Muscle layer of colon (tissue), 2 donors: ENCODE measurements around the gene CD2BP2.
"Not testable (repeated sequence)": the region's sequence is repeated elsewhere in the genome, so short reads cannot be mapped to it uniquely, and the experiment has no call there.

Experiments used
- H3K27ac ChIP-seq: one replicate; pipeline ENCODE4 v1.7.0; 2013; ENCODE audit warnings: low read depth, mild to moderate bottlenecking, low read length, moderate library complexity
- H3K27me3 ChIP-seq, 2 donors: one replicate each; pipeline ENCODE4 v1.7.0; 2013; ENCODE audit warnings: low read length in 2 of 2, mild to moderate bottlenecking in 2 of 2; ENCODE audit not compliant: insufficient read depth in 2 of 2, control insufficient read depth in 1 of 2
- H3K36me3 ChIP-seq: one replicate; pipeline ENCODE4 v1.7.0; 2013; ENCODE audit warnings: mild to moderate bottlenecking, low read length; ENCODE audit not compliant: insufficient read depth
- H3K4me1 ChIP-seq: one replicate; pipeline ENCODE4 v1.7.0; 2013; ENCODE audit warnings: mild to moderate bottlenecking, low read length; ENCODE audit not compliant: insufficient read depth
- H3K4me3 ChIP-seq, 2 donors: one replicate each; pipeline ENCODE4 v1.7.0; 2013; ENCODE audit warnings: low read length in 2 of 2, low read depth in 1 of 2, mild to moderate bottlenecking in 1 of 2, moderate library complexity in 1 of 2
- H3K9ac ChIP-seq: one replicate; pipeline ENCODE4 v1.7.0; 2013; ENCODE audit warnings: low read length
- H3K9me3 ChIP-seq: one replicate; pipeline ENCODE4 v1.7.0; 2013; ENCODE audit warnings: mild to moderate bottlenecking, low read length
- donor health status: abdominal sarcoma.
- donor health status: Adenocarcinoma of cecum.

The CD2BP2 gene

DNA sequence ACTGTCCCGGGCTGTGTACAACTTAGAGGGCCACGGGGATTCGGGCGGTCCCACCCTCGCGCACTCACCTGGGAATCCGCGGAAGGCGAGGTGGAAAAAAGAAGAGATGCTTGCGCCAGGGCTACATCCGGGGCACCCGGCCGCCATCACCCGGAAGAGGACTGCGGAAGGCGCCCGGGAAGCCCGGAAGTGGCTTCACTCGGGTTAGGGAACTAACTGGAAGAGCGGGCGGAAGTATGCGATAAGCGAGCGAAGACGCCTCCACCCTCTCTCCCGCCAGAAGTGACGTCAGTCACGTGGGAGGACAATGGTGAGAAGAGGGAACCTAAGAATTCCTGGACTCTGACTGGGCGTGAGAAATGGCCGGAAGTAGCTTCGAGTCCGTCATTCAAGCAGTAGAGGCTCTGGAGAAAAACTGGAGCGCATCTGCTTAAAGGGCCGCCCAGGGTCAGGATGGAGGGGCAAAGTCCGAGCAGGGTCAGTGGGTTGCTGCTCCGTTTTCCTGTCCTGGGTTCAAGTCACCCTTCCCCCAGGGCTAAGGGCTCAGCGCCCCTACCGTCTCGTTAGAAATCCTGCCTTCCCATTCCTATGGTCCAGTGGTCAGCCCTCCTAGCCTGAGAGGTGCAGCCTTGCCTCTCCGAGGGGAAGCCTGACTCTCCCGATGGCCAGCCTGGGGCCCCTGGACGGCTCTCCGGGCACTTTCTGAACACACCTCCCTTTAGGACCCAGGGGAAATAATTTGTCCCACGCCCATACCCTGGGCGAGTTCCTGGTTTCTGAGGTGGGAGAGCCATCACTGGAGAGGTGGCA lies at the start of gene CD2BP2:
CD2BP2 (minus strand) TSS at position 165 of the 810 bp plus-strand sequence. CDS start 627 bp downstream, outside the sequence.
- peak within 1 kb of the TSS; percentile 95 for H3K27ac ChIP-seq
- H3K4me3 ChIP-seq = peak within 1 kb of the TSS; percentile 83 to 97
- H3K27me3 ChIP-seq = no peaks in the 10 kb centered on the region
- H3K9me3 ChIP-seq = no peaks in the 10 kb centered on the region
- H3K36me3 ChIP-seq = peaks cover 64% of the 10 kb centered on the region
- H3K9ac ChIP-seq = peak within 1 kb of the TSS; percentile 99
- H3K4me1 ChIP-seq = peaks cover 48% of the 10 kb centered on the region

DNA sequence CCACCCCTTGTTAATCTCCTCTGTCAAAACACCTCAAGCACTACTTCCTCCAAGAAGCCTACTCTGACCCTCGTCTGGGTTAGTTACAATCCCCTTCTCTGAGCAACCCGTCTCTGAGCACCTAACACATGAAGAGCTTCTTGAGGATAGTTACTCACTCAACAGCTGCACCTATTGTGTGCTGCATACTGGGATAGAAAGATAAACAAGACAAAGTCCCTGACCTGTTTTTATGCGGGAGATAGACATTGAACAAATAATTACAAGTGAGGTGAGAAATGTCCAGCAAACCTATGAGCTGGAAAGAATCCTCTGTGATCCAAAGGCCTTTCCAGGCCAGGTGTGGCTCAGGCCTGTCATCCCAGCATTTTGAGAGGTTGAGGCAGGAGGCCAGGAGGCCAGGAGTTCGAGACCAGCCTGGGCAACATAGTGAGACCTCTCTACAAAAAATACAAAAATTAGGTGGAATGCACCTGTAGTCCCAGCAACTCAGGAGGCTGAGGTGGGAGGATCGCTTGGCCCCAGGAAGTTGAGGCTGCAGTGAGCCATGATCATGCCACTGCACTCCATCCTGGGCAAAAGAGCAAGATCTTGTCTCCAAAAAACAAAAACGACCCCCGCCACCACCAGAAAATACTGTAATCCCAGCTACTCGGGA lies 46.8 kb upstream of the CD2BP2 start:
- H3K9ac ChIP-seq = no peak overlapping the region
- H3K27ac ChIP-seq = no peak overlapping the region
- peaks cover 28% of the 10 kb centered on the region for H3K4me1 ChIP-seq
- no peak overlapping the region for H3K4me3 ChIP-seq
- no peaks in the 10 kb centered on the region for H3K9me3 ChIP-seq
- H3K36me3 ChIP-seq = peaks cover 20% of the 10 kb centered on the region
- H3K27me3 ChIP-seq = no peaks in the 10 kb centered on the region

DNA sequence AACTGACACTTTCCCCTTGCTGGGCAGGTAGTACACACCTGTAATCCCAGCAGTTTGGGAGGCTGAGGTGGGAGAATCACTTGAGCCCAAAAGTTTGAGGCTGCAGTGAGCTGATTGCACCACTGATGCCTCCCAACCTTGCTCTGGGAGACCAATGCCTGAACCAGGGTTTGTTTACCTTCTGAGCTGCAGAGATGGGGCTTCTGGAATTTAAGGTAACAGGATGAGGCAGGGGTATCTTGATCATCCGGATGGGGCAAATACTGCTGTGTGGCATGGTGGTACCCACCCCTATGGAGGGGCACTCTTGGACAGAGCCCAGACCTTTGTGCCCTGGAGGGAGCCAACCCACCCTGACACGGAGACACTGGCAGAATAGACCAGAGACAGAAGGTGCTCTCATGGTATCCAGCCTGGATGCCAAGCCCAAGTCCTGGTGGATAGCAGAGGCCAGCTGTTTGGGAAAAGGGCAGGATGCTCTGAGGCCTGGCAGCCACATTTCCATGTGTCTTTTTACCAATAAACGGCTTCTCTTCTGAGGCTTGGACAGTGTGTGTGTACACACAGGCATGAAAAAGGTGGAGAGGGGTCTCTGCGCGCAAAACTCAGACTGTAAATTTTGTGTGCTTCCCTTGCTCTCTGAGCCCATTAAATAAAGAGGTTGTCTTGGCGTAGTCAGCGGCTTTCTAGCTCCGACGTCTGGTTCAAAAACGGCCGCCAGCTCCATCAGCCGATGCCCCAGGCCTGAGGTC lies 44.5 kb upstream of the CD2BP2 start:
- no peaks in the 10 kb centered on the region for H3K27me3 ChIP-seq
- H3K9ac ChIP-seq = peak overlapping the region; percentile 77
- H3K36me3 ChIP-seq = peaks cover 20% of the 10 kb centered on the region
- peak overlapping the region; percentile 96 for H3K27ac ChIP-seq
- peaks cover 34% of the 10 kb centered on the region for H3K4me1 ChIP-seq
- peak overlapping the region; percentile 59 to 70 for H3K4me3 ChIP-seq
- no peaks in the 10 kb centered on the region for H3K9me3 ChIP-seq

DNA sequence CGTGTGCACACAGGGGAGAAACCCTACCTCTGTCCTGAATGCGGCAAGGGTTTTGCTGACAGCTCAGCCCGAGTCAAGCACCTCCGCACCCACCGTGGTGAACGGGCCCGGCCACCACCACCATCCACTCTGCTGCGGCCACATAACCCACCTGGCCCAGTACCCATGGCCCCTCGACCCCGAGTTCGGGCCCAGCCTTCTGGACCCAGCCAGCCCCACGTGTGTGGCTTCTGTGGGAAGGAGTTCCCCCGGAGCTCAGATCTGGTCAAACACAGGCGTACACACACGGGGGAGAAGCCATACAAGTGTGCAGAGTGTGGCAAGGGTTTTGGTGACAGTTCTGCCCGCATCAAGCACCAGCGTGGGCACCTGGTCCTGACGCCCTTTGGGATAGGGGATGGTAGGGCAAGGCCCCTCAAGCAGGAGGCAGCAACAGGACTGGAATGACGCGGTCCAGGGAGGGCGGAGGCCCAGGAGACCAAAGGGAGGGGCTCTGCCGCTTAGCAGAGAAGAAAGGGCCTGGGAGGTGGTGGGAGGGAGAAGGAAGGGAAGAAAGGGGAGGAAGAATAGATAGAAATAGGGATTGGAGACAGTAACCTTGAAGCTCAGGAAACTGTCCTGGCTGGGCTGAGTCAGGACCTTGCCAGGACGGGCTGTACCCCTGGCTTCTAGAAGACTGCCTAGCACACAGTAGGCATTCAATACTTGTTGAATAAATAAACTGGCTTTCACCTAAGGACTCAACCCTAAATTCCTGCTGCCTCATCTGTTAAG lies 43.7 kb upstream of the CD2BP2 start:
- Histone ChIP-seq H3K4me1 (peaks cover 41% of the 10 kb centered on the region), H3K27ac (peak overlapping the region; percentile 96), H3K27me3 (no peaks in the 10 kb centered on the region), H3K4me3 (no peak overlapping the region), H3K9me3 (no peaks in the 10 kb centered on the region), H3K36me3 (peaks cover 20% of the 10 kb centered on the region), H3K9ac (peak overlapping the region; percentile 77)

DNA sequence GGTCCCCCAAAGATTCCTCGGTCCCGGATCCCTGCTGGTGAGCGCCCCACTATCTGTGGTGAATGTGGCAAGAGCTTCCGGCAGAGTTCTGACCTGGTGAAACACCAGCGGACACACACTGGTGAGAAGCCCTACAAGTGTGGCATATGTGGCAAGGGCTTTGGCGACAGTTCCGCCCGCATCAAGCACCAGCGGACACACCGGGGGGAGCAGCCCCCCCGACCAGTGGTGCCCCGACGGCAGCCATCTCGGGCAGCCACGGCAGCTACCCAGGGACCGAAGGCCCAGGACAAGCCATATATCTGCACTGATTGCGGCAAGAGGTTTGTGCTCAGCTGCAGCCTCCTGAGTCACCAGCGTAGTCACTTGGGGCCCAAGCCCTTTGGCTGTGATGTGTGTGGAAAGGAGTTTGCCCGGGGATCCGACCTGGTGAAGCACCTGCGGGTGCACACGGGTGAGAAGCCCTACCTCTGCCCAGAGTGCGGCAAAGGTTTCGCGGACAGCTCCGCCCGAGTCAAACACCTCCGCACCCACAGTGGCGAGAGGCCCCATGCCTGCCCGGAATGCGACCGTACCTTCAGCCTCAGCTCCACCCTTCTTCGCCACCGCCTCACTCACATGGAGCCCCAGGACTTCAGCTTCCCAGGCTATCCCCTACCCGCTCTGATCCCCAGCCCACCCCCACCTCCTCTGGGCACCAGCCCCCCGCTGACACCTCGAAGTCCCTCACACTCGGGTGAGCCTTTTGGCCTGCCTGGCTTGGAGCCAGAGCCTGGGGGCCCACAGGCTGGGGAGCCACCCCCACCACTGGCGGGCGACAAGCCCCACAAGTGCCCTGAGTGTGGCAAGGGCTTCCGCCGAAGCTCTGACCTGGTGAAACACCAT lies 42.9 kb upstream of the CD2BP2 start:
- peaks cover 41% of the 10 kb centered on the region for H3K4me1 ChIP-seq
- no peaks in the 10 kb centered on the region for H3K27me3 ChIP-seq
- H3K4me3 ChIP-seq = no peak overlapping the region
- peak overlapping the region; percentile 96 for H3K27ac ChIP-seq
- H3K36me3 ChIP-seq = peaks cover 20% of the 10 kb centered on the region
- no peaks in the 10 kb centered on the region for H3K9me3 ChIP-seq
- no peak overlapping the region for H3K9ac ChIP-seq

DNA sequence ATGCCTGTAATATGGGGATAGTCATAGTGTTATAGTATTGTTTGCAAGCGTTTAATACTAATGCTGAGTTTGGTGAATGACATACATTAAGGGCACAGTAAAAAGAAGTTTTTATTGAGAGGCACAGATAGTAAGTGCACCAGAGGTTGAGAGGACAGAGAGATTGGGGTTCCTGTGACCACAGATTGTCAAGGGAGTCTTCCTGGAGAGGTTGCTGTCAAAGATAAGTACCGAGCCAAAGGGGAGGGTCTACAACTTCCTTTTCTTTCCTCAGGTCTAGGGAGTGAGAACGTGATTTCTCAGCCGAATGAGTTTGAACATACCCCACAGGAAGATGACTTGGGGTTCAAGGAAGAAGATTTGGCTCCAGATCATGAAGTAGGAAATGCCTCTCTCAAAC lies 41.9 kb upstream of the CD2BP2 start:
- Histone ChIP-seq H3K9ac (no peak overlapping the region), H3K36me3 (peaks cover 20% of the 10 kb centered on the region), H3K4me1 (peaks cover 41% of the 10 kb centered on the region), H3K4me3 (no peak overlapping the region), H3K27me3 (no peaks in the 10 kb centered on the region), H3K27ac (no peak overlapping the region), H3K9me3 (no peaks in the 10 kb centered on the region)

DNA sequence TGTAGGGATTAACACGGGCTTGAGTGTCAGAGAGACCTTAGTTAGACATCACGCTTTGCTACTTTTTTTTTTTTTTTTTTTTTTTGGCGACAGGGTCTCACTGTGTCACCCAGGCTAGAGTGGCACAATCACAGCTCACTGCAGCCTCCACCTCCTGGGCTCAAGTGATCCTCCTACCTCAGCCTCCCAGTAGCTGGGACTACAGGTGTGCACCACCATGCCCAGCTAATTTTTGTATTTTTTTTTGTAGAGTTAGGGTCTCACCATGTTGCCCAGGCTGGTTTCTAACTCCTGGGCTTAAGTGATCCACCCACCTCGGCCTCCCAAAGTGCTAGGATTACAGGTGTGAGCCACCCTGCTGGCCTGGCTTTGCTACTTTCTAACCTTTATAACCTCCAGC lies 41.5 kb upstream of the CD2BP2 start:
- H3K9ac ChIP-seq, H3K27me3 ChIP-seq, H3K4me3 ChIP-seq, H3K9me3 ChIP-seq, H3K27ac ChIP-seq: not testable (repeated sequence)
- peaks cover 41% of the 10 kb centered on the region for H3K4me1 ChIP-seq
- peaks cover 20% of the 10 kb centered on the region for H3K36me3 ChIP-seq

DNA sequence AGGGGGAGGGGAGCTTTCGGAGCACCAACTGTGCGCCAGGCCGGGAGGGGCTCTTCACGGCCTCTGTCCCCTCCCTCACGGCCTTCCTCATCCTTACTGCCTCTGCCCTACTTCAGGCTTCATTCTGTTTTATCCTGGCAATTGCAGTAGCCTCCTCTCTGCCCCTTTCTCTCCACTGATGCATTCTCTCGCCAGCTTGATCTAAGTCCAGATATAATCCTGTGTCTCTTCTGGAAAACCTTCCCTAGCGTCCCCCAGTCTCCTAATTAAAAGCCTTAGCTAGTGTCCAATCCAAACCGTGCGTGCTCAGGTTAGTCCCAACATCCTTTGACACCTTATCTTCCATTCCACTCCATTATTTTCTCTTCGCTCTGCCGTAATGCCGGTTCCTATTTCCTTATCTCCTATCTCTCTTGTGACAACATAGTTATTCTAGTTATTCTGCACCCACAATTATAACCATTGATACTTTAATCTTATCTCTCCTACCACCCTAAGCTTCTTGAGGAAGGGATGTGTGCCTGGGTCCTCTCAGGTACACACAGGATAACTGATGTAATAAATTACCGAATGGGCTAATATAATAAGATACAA lies 41.0 kb upstream of the CD2BP2 start:
- H3K27me3 ChIP-seq = no peaks in the 10 kb centered on the region
- peaks cover 41% of the 10 kb centered on the region for H3K4me1 ChIP-seq
- no peaks in the 10 kb centered on the region for H3K9me3 ChIP-seq
- H3K9ac ChIP-seq = peak overlapping the region; percentile 23
- peak overlapping the region; percentile 95 for H3K27ac ChIP-seq
- H3K4me3 ChIP-seq = peak overlapping the region; percentile 76 to 99
- peaks cover 20% of the 10 kb centered on the region for H3K36me3 ChIP-seq

DNA sequence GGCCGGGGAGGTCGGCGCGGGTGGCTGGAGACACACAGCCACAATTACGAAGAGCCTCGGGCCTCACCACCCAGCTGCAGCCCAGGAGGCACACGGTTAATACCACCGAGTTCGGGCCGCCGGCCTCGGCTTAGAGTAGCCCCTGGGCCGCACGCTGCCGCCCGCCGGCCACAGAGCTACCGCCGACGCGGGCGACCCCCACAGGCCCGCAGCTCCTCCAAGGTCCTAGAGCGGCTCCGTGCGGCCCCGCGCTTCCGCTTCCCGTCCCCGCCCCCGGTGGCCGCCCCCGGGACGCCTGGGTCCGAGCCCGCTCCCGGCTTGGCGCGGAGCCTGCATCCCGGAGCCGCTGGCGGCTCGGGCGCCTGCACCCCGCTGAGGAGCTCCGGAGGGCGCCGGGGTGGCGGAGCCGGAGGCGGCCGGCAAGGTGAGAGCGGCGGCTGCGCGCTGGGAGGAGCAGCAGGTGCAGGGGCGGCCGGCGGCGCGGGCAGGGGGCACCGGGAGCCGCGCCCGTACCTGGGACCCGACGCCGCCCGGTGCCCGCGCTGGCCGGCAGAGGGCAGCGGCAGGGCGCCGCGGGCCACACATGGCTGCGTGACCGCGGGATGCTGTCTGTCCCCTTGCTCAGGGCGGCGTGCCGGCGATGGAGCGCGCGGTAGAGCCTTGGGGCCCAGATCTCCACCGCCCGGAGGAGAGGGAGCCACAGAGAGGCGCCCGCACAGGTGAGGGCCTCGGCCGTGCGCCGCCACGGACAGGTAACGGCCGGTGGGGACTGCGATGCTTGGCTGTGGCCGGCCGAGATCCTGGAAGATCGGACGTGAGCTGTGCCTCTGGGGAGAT lies 40.3 kb upstream of the CD2BP2 start, which contains the start of gene ZNF48:
ZNF48 (plus strand) TSS at position 266 of the 837 bp plus-strand sequence; CDS start at position 641, 375 bp downstream.
- H3K4me1 ChIP-seq = peaks cover 41% of the 10 kb centered on the region
- H3K27ac ChIP-seq = peak within 1 kb of the TSS; percentile 95
- H3K9ac ChIP-seq = peak within 1 kb of the TSS; percentile 50
- H3K27me3 ChIP-seq = no peaks in the 10 kb centered on the region
- H3K36me3 ChIP-seq = peaks cover 20% of the 10 kb centered on the region
- no peaks in the 10 kb centered on the region for H3K9me3 ChIP-seq
- H3K4me3 ChIP-seq = peak within 1 kb of the TSS; percentile 76 to 99
